NT2/D1 (cell line): Measurements from ENCODE around the gene PTPDC1.

Source experiments
- DNase-seq: peaks from one replicate; pipeline ENCODE4 v3.0.0-alpha.2; 2011; ENCODE audit warnings: low read depth, low spot score
- H3K27me3 ChIP-seq: 2 replicates; pipeline ENCODE4 v1.6.0; 2011; ENCODE audit warnings: mild to moderate bottlenecking; ENCODE audit not compliant: insufficient read length, insufficient read depth
- H3K36me3 ChIP-seq: 2 replicates; pipeline ENCODE4 v1.6.1; 2011; ENCODE audit warnings: mild to moderate bottlenecking, low read length, mixed read lengths; ENCODE audit not compliant: insufficient read depth, insufficient read length
- H3K4me1 ChIP-seq: 2 replicates; pipeline ENCODE4 v1.5.1; 2011; ENCODE audit not compliant: insufficient read depth, insufficient read length
- H3K4me3 ChIP-seq: 2 replicates; pipeline ENCODE4 v1.5.1; 2011; ENCODE audit warnings: low read depth; ENCODE audit not compliant: insufficient read length
- H3K9ac ChIP-seq: 2 replicates; pipeline ENCODE4 v1.6.0; 2011; ENCODE audit warnings: low read depth; ENCODE audit not compliant: insufficient read length
- H3K9me3 ChIP-seq: 2 replicates; pipeline ENCODE4 v1.5.1; 2011; ENCODE audit warnings: mild to moderate bottlenecking, low read length; ENCODE audit not compliant: insufficient read depth
- SUZ12 ChIP-seq: IDR thresholded peaks from 2 replicates; pipeline ENCODE4 v1.6.1; 2011; ENCODE audit not compliant: insufficient read length, insufficient read depth; ENCODE audit errors: extremely low read depth
- YY1 ChIP-seq: IDR thresholded peaks from 2 replicates; pipeline ENCODE4 v1.6.1; 2011; ENCODE audit not compliant: insufficient read length, insufficient read depth
- ZNF274 ChIP-seq: IDR thresholded peaks from 2 replicates; pipeline ENCODE4 v1.6.1; 2011; ENCODE audit warnings: mild to moderate bottlenecking, low read depth, low read length

PTPDC1 gene

DNA sequence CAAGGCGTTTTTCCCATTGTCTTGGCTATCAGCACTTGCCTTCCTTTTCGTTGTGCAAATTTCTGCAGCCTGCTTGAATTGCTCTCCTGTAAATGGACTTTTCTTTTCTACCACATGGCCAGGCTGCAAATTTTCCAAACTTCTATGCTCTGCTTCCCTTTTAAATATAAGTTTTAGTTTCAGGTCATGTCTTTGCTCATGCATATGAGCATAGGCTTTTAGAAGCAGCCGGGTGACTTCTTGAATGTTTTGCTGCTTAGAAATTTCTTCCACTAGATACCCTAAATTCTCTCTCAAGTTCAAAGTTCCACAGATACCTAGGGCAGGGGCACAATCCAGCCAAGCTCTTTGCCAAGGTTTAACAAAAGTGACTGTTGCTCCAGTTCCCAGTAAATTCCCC is 22.4 kb upstream of the PTPDC1 start:
- Histone ChIP-seq H3K4me1 (no peaks in the 10 kb centered on the region), H3K9me3 (peaks cover 25% of the 10 kb centered on the region), H3K27me3 (no peaks in the 10 kb centered on the region), H3K4me3 (no peak overlapping the region), H3K36me3 (peaks cover 9% of the 10 kb centered on the region), H3K9ac (no peak overlapping the region)
- no peak for DNase-seq
- no peak for TF ChIP-seq SUZ12
- no peak for TF ChIP-seq ZNF274
- no peak for TF ChIP-seq YY1

DNA sequence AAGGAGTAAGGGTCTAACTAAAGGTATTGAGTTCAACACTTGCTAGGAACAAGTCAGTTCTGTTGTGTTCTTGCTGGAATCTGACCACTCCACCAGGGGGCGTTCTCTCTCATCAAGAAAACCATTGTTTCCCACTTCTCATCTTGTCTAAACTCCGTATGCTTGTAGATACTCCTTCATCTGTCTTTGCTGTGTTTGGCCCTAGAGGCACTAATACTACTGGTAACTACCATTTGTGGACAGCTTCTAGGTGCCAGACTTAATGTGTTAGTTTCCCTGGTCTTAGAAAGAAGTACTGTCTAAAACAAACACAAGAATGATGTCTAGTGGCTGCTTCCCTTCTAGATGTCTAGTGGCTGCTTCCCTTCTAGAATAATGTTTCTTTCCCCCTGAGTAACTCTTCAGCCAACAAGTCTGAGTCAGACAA is 18.7 kb upstream of the PTPDC1 start:
- Histone ChIP-seq H3K9ac (no peak overlapping the region), H3K27me3 (no peaks in the 10 kb centered on the region), H3K36me3 (peaks cover 4% of the 10 kb centered on the region), H3K4me3 (no peak overlapping the region), H3K9me3 (peaks cover 30% of the 10 kb centered on the region), H3K4me1 (no peaks in the 10 kb centered on the region)
- TF ChIP-seq SUZ12 (no peak), ZNF274 (no peak), YY1 (no peak)
- peak; percentile 84 for DNase-seq

DNA sequence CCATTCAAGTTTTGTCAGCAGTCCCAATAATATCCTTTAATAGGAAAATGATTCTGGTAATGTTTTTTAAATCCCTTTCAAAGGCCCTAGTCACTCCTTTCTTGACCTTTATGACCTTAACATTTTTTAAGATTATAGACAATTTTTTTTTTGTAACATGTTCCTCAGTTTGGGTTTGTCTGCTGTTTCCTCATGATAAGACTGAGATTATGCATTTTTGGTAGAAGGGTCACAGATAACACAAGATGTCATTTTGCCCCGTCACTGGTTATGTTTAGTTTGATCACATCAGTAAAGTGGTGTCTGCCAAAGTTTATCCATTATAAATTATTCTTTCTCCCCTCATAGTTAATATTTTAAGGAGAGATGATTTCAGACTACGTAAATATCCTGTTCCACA is 16.0 kb upstream of the PTPDC1 start:
- H3K36me3 ChIP-seq = peaks cover 4% of the 10 kb centered on the region
- TF ChIP-seq ZNF274 (no peak), SUZ12 (no peak), YY1 (no peak)
- H3K4me1 ChIP-seq = no peaks in the 10 kb centered on the region
- no peaks in the 10 kb centered on the region for H3K27me3 ChIP-seq
- no peak overlapping the region for H3K4me3 ChIP-seq
- peaks cover 12% of the 10 kb centered on the region for H3K9me3 ChIP-seq
- H3K9ac ChIP-seq = no peak overlapping the region
- DNase-seq = no peak

DNA sequence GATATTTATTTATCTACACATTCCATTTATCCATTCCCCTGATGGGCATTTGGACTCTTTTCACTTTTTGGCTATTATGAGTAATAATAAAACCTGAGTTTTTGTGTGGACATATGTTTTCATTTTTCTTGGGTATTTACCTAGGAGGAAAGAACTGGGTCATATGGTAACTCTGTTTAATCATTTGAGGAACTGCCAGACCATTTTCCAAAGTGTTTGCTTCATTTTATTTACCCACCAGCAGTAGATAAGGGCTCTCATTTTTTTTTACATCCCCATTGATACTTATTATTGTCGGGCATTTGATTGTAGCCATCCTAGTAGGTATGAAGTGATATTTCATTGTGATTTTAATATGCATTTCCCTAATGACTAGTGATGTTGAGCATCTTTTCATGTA is 7.7 kb upstream of the PTPDC1 start:
- no peaks in the 10 kb centered on the region for H3K27me3 ChIP-seq
- no peak overlapping the region for H3K4me3 ChIP-seq
- no peak for DNase-seq
- no peak for TF ChIP-seq SUZ12
- no peak for TF ChIP-seq YY1
- TF ChIP-seq ZNF274 = no peak
- H3K9ac ChIP-seq = no peak overlapping the region
- no peaks in the 10 kb centered on the region for H3K4me1 ChIP-seq
- no peaks in the 10 kb centered on the region for H3K9me3 ChIP-seq
- peaks cover 18% of the 10 kb centered on the region for H3K36me3 ChIP-seq

DNA sequence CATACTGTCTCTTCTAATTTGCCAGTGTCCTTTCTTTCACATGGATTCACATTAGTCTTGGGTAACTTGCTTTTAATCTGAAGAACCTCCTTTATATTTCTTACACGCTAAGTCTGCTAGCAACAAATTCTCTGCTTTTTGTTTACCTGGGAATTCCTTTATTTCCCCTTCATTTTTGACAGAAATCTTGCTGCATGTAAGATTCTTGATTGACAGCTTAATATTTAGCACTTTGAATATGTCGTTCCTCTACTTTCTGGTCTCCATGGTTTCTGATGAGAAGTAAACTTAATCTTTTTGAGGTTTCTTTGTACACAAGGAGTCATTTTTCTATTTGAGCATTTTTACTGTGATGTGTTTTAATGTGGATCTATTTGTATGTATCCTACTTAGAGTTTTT is 6.2 kb upstream of the PTPDC1 start:
- H3K4me1 ChIP-seq = no peaks in the 10 kb centered on the region
- H3K9me3 ChIP-seq = no peaks in the 10 kb centered on the region
- H3K27me3 ChIP-seq = no peaks in the 10 kb centered on the region
- H3K9ac ChIP-seq = no peak overlapping the region
- DNase-seq = no peak
- TF ChIP-seq ZNF274 (no peak), YY1 (no peak), SUZ12 (no peak)
- no peak overlapping the region for H3K4me3 ChIP-seq
- peaks cover 21% of the 10 kb centered on the region for H3K36me3 ChIP-seq

DNA sequence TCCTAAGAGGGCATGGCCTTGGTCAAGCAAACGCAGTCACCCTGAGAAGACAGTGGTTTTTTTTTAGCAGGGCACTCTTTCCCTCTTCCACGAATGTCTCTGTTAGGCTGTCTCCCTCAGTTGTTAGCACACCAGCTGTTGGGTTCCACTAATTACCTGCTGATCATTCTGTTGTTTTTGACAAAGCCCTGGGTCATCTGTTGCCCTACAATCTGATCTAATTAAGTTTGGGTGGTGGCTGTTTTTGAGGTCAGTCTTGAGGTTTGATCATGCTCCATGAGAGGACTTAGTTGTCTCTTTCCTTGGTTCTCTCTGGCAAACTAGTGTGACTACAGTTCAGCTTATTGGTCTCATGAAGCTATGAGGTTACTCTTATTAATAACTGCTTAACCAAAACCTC is 5.0 kb upstream of the PTPDC1 start:
- Histone ChIP-seq H3K27me3 (no peaks in the 10 kb centered on the region), H3K4me3 (no peak overlapping the region), H3K9me3 (no peaks in the 10 kb centered on the region), H3K36me3 (peaks cover 18% of the 10 kb centered on the region), H3K4me1 (peaks cover under 1% of the 10 kb centered on the region), H3K9ac (no peak overlapping the region)
- no peak for TF ChIP-seq SUZ12
- TF ChIP-seq ZNF274 = no peak
- no peak for TF ChIP-seq YY1
- DNase-seq = no peak

DNA sequence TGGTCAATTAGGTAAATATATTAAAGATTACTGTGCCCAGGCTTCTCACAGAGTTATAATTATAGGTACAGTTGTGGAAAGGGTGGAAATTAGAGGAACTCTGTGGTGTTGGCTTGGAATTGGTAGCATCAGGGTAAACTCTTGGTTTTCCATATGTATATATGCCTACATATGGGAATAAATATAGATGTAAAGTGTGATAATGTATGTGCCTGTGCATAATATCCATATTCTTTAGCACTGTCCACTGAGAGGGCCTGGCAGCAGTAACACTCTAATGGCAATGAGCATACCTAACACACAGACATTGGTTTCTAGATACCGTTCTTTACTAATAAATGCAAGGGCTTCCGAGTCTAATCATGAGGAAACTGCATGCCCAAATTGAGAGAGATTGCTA is 4.0 kb upstream of the PTPDC1 start:
- no peak for DNase-seq
- Histone ChIP-seq H3K9me3 (no peaks in the 10 kb centered on the region), H3K9ac (no peak overlapping the region), H3K4me3 (no peak overlapping the region), H3K36me3 (peaks cover 10% of the 10 kb centered on the region), H3K27me3 (no peaks in the 10 kb centered on the region), H3K4me1 (peaks cover 3% of the 10 kb centered on the region)
- TF ChIP-seq YY1 (no peak), SUZ12 (no peak), ZNF274 (no peak)

DNA sequence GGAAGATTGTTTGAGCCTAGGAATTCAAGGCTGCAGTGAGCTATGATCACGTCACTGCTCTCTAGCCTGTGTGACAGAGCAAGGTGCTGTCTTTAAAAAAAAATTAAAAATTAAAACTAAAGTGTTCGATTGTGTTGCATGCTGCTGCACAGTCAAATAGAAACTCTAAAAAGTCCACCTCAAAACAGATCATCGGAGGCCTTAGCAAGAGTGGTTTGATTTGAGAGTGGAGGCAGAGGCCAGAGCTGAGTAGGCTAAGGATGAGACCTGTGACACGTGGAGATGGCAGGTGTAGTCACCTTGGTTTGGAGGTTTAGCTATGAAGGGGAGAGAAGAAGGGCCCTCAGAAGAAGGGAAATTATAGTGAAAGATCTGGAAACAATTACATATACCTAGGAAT is 2.8 kb upstream of the PTPDC1 start:
- H3K9ac ChIP-seq = no peak overlapping the region
- no peaks in the 10 kb centered on the region for H3K27me3 ChIP-seq
- DNase-seq = no peak
- H3K9me3 ChIP-seq = no peaks in the 10 kb centered on the region
- H3K36me3 ChIP-seq = peaks cover 12% of the 10 kb centered on the region
- H3K4me3 ChIP-seq = no peak overlapping the region
- TF ChIP-seq ZNF274 (no peak), YY1 (no peak), SUZ12 (no peak)
- H3K4me1 ChIP-seq = peaks cover 3% of the 10 kb centered on the region
